Right forelimb (tissue), 1 donor: ENCODE measurements around the gene TBX3.

Source experiments
- DNase-seq: peaks from one replicate; pipeline ENCODE4 v3.0.0-alpha.2; 2018

Gene TBX3

DNA sequence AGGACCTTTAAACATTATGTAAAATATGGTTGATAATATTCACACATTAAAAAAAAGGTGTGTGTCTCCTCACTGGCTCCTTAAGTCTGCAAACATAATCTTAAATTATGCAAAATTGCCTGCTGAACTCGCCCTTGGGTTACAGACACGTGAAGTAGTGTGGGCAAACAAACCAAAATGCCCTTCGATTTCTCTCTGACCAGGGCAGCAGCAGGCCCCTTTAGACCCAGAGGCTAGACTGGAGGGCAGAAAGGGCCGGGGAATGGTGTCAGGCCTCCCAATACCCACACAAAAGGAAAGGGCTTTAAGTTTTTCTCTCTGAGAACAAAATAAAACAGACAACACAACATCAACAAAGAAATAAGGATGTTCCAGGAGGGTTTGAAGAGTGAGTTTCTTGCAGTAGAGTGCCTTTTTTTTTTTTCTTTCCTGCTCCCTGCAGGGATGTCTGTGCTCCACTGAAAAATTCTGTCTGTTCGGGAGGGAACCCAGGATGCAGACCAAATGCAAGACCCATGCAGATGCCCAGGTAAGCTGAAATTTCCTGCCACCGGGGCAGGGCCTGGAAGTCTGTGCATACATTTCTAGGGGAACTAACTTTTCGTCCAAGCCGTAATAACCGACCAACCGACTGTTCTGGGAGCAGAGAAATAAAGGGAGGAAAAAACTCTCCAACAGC is 1.7 kb downstream of the TBX3 start:
- no peak for DNase-seq

- DNase-seq = no peak
Measured at GRCh38 chr12:114681116-114681871, 2.7 kb downstream of the TBX3 start.

DNA sequence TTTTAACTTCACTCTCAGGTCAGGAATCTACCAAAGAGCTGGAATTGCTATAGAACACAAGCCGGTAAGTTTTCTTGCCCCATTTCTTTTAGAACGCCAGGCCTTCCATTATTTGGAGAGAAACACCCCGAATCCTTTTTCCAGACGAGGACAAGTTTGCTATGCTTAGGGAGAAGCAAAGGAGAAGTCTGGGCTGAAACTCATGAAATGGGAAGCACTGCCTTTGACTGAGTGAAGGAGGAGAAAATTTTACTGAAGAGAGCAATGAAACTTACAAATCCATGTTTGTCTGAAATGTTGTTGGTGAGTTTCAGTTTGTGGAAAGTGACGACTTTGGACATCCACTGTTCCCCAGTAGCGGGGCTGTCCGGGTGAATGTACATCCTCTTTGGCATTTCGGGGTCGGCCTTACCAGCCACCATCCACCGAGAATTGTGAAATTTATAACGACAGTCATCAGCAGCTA is 3.3 kb downstream of the TBX3 start:
- DNase-seq = no peak

GRCh38 chr12:114679942-114680341 is 4.0 kb downstream of the TBX3 start:
- DNase-seq = no peak

DNA sequence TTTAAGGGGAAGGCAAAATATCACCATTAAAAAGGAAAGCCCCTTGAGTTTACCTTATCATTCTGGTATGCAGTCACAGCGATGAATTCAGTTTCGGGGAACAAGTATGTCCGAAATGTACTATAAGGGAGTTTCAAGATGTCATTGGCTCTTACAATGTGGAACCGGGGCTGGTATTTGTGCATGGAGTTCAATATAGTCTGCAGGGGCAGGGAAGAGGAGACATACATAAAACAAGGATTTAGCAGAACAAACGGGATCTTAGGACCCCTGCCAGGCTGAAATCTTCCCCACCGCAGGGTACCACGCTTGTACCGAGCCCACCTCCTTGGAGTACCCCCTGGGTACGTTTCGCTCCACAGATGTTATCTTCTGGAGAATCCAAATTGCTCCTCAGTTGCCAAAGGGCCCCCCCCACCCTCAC is 4.5 kb downstream of the TBX3 start:
- DNase-seq = no peak

- no peak for DNase-seq
Measured at GRCh38 chr12:114678718-114679117, 5.3 kb downstream of the TBX3 start.

GRCh38 chr12:114678028-114678427 is 5.9 kb downstream of the TBX3 start:
- no peak for DNase-seq

- DNase-seq = no peak
Measured at GRCh38 chr12:114676142-114676741, 7.7 kb downstream of the TBX3 start.

DNA sequence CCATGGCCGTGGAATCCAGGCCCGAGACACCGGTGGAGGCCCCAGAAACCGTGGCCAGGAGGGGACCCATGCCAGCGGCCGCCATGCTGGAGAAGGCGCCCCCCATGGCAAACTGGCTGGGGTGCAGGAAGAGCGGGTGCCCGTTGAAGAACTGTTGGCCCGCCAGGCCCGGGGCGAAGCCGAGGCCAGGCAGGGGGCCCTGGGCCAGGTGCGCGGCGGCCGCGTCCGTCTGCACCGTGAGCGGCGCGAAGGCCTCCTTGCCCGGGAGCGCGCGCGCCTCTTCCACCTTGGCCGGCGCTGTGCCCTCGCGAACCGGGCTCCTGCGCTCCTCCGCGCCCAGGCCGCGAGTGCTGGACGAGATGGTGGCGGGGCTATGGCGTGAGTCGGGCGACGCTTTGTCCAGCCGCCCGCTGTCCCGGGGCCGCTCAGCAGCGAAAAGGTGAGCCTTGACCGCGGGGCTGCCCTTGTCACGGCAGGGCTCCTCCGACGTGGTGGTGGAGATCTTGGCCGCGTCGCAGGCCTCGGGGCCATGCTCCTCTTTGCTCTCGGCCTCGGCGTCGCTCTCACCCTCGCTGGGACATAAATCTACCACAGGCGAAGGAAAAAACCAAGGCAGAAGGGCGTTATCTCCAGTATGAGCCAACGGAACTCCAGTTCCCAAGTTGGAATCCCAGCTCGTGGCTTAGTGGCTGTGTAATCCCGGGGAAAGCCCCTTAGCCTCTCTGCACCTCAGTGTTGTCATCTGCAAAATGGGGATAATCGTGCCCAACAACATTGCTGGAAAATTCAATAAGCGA is 9.5 kb downstream of the TBX3 start:
- DNase-seq = no peak

GRCh38 chr12:114673901-114674250 is 10.1 kb downstream of the TBX3 start:
- no peak for DNase-seq

- DNase-seq = no peak
Measured at GRCh38 chr12:114673169-114673833, 10.7 kb downstream of the TBX3 start.

DNA sequence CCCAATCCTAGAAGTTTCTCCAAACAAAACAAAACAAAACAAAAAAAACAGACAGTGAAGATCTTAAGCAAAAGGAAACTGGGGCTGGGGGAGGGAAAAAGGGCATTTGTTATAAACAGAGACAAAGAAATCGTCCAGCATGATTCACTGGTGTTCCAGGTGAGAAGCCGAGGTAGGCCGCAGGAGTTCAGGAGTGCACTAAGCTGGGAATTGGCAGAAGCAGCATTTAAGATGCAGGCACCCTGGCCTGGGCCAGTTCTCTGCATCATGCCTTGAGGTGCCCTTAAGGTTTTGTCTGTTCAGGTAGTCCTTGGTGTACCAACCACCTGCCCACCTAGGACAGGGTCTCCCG is 11.2 kb downstream of the TBX3 start:
- no peak for DNase-seq

DNA sequence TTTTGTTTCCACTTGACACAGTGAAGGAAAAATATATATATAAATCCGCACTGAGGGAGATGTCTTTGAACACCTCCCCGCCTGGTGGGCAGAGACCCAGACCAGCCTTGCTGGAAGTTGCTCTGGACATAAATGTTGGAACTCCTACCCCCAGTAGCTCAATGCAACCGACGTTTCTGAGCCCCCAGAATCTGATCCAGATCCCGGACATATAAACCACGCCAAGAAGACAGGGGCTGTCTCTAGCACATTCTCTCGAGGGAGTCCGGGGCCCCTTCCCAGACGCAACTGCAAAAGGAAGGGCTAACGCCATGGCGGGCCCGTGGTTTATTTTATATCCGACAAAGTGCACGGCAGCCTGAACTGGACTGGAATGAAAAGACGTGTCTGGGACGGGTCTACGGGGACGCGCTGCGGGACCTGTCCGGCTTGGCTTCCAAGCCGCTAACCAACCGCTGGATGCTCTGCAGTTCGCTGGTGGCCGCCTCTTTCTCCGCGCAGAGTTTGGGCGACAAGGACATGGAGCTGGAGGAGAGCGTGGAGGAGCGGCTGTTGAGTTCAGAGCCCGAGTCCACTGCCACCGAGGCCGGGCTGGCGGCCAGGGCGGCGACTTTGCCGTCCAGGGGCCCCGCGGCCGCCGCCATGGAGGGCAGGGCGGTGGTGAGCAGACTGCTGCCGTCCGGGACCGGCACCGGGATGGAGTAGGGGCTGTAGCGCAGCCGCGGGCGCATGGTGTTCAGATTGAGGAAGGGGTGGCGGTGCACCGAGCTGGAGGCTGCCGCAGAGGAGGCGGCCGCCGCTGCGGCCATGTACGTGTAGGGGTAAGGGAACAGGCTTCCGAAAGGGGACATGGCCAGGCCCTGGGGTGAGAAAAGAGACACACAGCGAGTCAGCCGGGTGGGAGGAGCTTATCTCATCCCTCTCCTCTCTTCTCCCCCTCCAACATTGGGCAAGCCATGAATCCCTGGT is 12.2 kb downstream of the TBX3 start:
- DNase-seq = no peak

DNA sequence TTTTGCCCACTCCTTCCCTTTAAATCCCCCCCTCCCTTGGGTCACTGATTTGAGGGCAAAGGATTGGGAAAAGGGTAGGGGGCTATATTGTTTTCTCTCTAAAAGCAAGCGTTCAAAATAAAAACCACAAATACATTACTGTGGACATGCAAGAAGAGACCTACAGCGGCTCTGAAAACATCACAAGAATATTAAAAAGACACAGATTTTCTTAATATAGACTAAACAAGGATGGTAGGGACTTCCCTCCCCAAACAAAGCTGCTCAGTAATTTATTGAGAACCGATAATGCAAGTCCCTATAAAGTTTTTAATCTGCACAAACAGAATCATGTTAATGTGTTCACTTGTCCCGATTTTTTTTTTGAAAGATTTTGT is 12.9 kb downstream of the TBX3 start:
- DNase-seq = no peak

GRCh38 chr12:114670291-114670980 is 13.5 kb downstream of the TBX3 start:
- no peak for DNase-seq

GRCh38 chr12:114669401-114670290 is 14.3 kb downstream of the TBX3 start:
- no peak for DNase-seq

DNA sequence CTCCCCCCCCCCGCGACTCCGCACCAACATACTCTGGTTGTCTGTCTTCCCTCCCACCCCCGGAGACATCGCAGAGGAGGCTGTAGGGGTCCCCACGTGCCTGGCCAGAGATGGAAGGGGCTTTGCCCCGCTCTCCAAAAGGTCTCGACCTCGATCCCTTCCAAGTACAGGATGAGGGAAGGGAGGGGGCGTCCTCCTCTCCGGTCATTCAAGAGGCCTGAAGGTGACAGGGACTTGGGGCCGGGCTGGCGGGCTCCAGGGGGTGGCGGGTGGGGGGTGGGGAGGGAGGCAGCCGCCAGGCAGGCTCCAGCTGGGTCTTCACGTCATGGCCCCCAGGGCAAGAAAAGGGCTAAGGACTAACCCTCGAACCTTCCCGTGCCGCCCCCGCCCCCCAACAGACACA is 15.1 kb downstream of the TBX3 start:
- no peak for DNase-seq

- peak; percentile 86 for DNase-seq
Measured at GRCh38 chr12:114668151-114668885, 15.7 kb downstream of the TBX3 start.

DNA sequence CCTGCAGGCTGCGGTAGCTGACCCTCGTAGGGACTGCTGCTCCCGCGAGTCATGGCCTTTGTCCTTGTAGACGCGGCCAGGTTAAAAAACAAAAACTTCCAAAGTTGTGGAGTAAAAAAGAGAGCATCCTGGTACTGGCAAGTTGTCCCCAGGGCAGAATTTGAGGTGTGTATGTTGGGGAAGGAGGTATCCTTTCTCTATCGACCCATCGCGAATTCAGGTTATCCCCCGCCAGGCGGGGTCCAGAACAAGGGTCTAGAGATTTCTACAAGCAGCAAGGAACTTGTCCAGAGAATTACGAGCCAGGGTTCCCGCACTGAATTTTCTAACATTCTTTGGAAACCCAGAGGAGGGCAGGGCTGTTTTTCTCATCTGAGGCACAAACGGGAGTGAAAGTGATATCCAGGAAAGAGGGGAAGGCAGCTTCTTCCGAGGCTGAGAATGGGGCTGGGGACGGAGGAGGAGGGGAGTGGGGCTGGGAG is 16.3 kb downstream of the TBX3 start:
- no peak for DNase-seq
